Measurements from ENCODE around the gene SNX3.

Gene SNX3

DNA sequence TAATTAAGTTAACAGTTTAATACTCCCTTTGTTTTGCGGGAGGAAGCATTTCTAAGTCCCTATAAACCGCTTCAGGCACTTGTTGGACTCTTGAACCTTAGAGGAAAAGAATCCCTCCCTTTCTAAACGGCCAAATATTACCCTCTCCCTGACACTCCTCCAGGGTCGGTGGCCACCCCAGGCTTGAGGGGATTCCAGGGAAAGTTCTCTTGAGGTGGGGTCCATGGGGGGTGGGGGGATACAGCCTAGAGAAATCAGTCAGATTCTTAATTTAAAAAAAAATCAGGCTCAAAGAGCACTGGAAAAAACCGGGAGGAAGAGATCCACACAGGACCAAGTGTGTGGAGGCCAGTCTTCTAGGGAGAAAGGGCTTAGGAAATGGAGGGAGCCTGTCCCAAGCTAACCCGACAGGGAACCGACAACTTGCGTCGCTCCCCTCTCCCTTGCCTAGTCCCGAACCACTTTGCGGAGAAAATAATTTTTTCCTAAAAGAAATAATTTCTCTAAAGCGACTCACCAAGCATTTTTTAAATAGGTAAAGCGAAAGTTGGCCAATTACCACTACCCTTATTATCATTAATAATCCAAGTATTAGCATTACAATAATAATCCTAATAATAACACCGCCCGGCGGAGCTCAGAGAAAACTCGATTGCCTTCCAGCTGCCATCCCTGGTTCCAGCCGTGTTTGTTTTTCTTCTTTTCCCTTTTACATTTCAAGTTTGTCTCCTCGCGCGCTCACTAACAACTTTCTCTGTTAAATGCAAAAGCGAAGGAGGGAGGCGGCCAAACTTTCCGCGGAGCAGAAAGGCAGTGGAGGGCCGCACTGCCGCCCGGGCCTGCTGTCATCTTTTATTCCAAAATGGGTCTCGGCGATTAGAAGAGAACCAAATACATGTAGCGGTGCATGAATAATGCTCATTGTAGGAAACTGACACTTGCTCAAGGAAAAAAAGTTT lies 90.2 kb downstream of the SNX3 start:
- no peak for DNase-seq

GRCh38 chr6:108169464-108170331 lies 91.1 kb downstream of the SNX3 start:
- no peak for DNase-seq

DNA sequence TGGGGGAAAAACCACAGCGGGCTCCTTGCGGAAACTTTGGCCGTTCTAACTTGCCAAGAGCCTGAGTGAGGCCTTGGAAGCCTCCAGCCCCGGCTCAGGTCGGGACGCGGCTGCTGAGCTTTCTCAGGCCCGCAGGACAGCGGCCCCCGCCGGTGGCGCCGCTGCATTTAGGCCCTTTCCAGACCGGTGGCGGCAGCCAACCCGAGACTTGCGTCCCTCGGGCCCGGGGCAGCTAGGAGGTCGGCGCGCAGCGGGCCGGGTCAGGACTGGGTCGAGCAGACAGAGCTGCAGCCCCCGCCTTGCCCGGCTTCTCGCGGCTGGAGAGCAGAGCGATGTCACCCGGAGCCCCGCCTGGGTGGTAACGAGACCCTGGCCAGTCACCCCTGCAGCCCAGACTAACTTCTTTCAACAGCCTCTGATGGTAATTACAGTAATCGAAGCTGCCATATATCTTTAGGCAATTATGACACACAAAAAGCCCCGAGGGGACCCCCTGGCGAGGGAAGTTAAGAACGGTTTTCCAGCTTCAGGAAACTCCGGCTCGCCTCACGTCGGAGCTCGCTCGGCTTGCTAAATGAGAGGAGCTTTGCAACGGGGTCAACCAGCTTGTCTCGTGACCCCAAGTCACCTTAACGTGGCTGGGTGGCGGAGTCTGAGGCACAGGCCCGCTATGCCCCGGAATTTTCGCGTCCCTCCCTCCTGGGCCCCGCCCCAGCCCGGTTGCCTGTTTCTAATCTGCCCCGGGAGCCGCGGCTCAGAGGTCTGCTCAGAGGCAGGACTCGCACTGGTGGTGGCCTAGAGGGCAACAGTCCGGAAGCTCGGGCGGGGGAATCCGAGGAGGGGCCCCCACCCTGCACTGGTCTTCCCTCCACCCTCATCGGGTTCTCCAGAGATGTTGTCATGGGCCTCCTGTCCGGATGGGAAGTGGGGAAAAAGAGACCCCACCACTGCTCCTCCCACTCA lies 92.1 kb downstream of the SNX3 start:
- peak; percentile 14 to 51 for DNase-seq

DNA sequence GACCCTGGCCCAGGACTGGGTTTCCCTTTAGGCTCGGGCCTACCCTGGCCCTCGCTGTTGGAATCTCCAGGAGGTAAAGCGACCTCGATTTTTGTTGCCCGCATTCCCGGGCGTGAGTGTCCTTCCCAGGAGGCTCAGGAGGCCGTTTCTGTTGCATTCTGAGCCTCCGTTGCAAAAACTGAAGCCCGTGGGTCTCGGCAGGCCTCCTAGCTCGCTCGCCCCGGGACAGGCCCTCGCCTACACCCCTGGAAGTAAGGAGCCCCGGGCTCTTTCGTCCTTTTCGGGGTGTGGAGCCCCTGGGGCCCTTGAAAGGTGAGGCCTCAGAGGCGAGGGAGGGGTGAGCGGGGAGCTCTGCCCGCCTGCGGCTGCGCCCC lies 92.8 kb downstream of the SNX3 start:
- no peak for DNase-seq

- peak in 1 of 2 donors; percentile 17 for DNase-seq
Observed at GRCh38 chr6:108167449-108168089, 93.3 kb downstream of the SNX3 start.

GRCh38 chr6:108166664-108167448 lies 94.0 kb downstream of the SNX3 start:
- no peak for DNase-seq

DNA sequence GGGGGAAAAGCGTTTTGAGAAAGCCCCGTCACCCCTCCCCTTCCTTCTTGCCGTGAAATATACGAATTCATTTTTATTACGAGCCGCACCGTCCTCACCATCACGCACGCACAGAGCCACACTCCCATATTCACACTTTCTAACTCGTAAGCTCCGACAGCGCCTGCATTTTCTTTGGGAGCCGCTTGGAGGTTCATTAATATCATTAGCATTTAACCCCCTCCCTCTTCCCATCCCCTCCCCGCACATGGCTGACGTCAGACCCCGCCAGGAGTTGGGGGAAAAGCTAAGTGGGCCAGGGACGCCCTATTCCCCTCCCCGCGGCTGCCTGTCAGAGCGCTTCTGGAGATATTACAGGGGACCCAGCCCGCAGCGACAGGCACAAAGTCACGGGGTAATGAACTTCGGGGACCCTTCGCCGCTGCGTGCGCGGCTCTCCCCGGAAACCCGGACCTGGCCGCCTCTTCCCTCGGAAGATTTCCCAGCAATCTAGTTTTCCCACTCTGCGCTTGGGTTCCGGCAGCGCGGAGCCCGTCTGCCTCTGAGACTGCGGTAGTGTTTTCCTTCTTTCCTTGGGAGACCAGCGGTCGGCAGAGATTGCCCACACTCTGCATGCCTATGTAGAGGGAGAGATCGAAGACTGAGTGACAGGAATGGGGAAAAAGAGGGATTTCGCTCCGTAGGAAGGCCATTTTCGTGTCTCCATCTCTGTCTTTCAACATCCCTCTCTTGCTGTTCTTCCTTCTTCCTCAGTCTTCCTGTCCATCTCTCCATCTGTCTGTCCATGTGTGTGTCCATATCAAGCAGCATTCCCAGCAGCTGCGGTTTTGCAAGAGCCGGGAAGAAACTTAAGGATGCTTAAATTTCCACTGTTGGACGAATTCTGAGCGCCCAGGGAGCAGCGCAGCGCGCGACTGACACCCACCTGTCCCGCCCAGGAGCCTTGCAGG lies 94.9 kb downstream of the SNX3 start, which contains the start of gene NR2E1:
TSS of gene NR2E1 (plus strand) at position 309 of the 950 bp plus-strand sequence. CDS start 744 bp downstream, outside the sequence.
- no peak for DNase-seq

- DNase-seq = no peak
Observed at GRCh38 chr6:108164815-108165706, 95.8 kb downstream of the SNX3 start.

DNA sequence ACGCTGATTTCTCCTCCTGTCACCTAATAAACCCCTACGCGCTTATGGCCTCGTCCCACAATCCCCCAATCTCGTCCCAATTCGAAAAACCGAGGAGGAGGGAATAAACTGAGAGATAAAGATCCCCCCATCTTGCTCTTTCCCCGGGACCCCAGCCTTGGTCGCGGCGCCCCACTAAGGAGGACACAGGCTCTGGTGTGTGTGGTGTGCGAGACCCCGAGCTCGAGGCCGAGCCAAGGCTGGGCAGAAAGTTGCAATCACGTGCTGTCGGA lies 96.4 kb downstream of the SNX3 start:
- DNase-seq = no peak

GRCh38 chr6:108163644-108164542 lies 96.9 kb downstream of the SNX3 start:
- no peak for DNase-seq

DNA sequence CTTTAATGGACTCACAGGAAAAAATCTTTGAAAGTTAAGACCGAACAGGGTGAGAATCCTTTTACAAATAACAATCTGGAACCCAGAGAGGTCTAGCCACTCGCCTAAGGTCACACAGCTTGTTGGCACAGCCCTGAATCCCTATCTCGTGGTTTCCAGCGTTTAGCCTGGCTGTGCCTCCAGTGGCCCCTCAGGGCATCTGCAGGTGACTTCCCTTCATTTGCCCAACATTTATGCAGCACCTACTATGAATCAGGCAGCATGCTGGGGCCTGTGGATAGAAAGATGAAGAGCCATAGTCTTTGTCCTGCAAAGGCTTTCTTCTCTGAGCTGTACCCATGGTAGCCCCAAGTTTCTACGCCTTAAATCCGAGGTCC lies 97.6 kb downstream of the SNX3 start:
- no peak for DNase-seq

DNA sequence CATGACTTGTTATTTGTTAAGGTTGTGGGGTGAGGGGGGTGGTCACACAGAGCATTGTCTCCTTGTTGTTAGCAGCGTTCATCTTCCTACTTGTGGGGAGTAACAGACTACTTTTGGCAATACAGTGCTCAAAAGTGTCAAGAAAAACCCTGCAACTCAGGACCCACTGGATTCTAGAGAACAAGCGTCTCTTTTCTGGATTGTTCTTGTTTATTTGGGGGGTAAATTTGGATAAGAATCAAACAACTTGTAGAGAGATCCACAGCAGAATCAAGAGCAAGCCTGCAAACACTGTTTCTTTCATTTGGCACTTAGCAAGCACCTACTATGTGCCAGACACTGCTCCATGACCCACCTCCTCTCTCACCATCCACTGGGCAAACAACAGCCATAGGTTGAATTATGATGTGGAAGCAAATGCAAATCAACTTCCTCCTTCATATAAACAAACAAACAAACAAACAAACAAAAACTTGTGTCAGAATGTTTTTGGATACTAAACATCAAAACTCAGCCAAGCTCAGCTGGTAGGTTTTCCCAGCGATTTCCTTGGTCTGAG lies 99.0 kb downstream of the SNX3 start:
- no peak for DNase-seq
